ENCODE data around the gene IGHMBP2.
A peak's percentile ranks its signal among the peaks of the same experiment; 100 is the strongest.

The IGHMBP2 gene

DNA sequence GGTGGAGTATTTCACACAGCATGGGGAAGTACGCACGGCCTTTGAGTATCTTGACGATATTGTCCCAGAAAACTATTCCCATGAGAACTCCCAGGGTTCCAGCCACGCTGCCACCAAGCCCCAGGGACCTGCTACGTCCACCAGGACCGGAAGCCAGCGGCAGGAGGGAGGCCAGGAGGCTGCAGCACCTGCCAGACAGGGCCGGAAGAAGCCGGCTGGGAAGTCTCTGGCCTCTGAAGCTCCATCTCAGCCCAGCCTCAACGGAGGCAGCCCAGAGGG, 32.6 kb downstream of the IGHMBP2 start:
- TF ChIP-seq POLR2A (IDR thresholded peaks at IDR 0.05; ENCODE audit: low read depth, low read length), result no peak
- no peak for DNase-seq (ENCODE audit: insufficient read length, low spot score)
- no peak for FAIRE-seq

DNA sequence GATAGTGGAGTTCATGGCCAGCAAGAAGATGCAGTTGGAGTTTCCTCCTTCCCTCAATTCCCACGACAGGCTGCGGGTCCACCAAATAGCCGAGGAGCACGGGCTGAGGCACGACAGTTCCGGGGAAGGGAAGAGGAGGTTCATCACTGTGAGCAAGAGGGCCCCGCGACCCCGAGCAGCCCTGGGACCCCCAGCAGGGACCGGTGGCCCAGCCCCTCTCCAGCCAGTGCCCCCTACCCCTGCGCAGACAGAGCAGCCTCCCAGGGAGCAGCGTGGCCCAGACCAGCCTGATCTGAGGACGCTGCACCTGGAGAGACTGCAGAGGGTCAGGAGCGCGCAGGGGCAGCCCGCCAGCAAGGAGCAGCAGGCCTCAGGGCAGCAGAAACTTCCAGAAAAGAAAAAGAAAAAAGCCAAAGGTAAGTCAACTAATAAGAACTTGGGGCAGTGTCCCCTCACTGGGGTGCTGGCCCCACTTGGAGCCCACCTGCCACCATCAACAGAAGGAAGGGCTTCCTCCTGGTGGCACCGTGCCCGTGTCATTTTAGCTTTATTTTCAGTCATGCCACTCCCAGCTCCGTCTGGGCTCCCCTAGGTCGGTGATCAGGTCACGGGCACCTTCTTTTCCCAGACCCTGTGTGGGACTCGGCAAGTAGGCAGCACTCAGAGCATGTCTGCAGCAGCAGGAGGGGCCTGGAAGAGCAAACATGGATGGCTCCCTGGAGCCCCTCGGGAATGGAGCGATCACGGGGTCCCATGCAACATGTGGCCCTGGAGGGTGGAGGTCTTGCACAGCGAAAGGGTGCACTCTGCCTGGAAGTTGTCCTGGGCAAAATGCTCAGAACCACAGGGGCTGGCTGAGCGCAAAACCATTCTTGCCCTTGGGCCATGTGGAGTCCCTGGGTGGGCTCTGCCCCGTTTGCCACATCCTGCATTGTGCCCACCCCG, 33.3 kb downstream of the IGHMBP2 start:
- no peak for TF ChIP-seq POLR2A (IDR thresholded peaks at IDR 0.05; ENCODE audit: low read depth, low read length)
- FAIRE-seq, result no peak
- no peak for DNase-seq (ENCODE audit: insufficient read length, low spot score)

- FAIRE-seq, result no peak
- TF ChIP-seq POLR2A (IDR thresholded peaks at IDR 0.05; ENCODE audit: low read depth, low read length), result no peak
Measured at GRCh38 chr11:68938088-68938487, 34.4 kb downstream of the IGHMBP2 start.

DNA sequence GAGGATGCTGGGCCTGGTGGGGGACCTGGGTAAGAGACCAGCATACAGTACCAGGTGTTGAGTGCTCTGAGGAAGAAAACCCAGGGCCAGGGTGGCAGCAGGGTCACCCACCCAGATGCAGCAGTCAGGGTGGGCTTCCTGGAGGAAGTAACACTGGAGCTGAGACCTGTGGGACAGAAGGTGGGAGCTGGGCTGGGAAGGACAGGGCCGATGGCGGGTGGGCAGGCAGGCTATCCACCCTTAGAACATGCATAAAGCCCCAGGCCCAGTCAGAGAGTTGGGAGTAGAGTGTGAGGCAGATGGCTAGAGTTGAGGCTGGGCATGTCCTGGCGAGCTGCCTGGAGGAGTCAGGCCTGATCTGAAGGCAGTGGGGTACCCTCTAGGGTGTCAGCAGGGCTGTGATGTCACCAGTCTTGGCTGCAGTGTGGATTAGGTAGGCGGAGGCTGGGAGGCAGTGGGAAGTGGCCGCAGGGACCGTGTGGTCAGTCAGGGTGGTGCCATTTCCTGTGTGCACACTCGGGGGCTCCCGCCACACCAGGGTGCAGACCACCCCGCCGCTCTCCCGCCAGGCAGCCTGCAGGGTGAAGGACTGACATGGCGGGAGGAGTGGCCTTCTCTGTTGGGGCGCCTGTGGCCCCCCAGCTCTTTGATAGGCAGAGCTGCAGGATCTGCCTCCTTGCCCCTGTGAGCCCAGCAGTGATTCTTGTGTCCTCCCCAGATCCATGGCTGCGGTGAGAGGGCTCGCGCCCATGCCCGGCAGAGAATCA, 35.3 kb downstream of the IGHMBP2 start:
- FAIRE-seq, result no peak

More at GRCh38 chr11:68938088-68938487, 34.4 kb downstream of the IGHMBP2 start:
- DNase-seq (ENCODE audit: insufficient read length, low spot score), result no peak

GRCh38 chr11:68939583-68940555, 36.2 kb downstream of the IGHMBP2 start:
- DNase-seq (ENCODE audit: insufficient read length, low spot score), result no peak
- no peak for TF ChIP-seq POLR2A (IDR thresholded peaks at IDR 0.05; ENCODE audit: low read depth, low read length)
- no peak for FAIRE-seq

More for the DNA sequence above, 35.3 kb downstream of the IGHMBP2 start:
- TF ChIP-seq POLR2A (IDR thresholded peaks at IDR 0.05; ENCODE audit: low read depth, low read length), result no peak
- DNase-seq (ENCODE audit: insufficient read length, low spot score), result no peak

DNA sequence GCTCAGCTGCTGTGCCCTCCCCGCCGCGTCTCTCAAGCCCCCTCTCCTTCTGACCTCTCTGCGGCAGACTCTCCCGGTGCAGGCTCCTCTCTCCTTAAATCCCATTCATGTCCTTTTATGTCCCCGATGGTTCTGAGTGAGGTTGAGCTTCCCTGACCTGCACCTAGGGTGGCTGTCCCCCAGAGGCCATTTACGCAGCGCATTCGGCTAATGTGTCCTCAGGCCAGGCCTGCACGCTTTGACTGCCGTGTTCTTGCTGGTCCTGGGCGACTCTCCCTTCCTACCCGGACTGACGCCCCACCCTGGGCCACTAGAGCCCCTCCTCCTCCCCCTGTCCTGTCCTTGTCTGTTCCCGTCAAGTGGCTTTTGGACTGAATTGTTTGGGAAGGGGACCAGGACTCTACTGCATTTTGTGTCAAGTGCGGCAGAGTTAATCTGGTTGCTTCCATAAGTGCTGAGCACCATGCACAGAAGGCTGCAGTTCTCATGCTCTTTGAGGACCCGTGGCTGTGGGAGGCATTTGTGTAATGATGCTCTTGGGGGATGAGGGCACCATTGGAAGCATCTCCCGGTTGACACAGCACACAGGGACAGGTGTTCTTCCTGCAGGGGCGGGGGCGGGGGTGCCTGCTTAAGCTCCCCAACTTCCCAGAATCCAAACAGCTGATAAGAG, 37.1 kb downstream of the IGHMBP2 start:
- DNase-seq (ENCODE audit: insufficient read length, low spot score) (no peak), FAIRE-seq (no peak)
- TF ChIP-seq POLR2A (IDR thresholded peaks at IDR 0.05; ENCODE audit: low read depth, low read length), result no peak

GRCh38 chr11:68941324-68942094, 37.8 kb downstream of the IGHMBP2 start:
- no peak for TF ChIP-seq POLR2A (IDR thresholded peaks at IDR 0.05; ENCODE audit: low read depth, low read length)
- no peak for FAIRE-seq
- no peak for DNase-seq (ENCODE audit: insufficient read length, low spot score)

DNA sequence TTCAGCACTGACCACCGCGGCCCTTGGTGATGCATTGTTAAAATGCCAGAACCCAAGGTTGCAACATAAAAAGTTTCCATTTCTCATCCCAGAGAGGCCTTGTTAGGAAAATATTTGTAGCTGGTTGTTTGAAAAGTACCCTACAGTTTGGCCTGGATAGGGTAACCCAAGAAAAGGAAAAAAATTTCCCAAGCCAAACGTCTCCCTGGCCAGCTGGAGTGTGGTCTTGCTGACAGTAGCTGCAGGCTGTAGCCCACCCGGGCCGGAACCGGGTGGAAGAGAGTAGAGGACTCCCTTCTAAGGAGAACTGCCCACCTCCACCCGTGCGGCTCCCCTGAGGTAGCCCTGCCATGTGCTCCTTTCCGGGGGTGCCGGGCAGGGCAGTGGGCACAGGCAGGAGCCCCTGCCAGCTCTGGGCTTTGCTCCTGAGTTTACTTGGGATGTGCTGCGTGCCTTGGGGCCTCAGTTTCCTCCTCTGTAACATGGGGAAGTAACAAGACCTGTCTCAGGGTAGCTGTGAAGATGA, 38.5 kb downstream of the IGHMBP2 start:
- no peak for FAIRE-seq
- no peak for TF ChIP-seq POLR2A (IDR thresholded peaks at IDR 0.05; ENCODE audit: low read depth, low read length)
- no peak for DNase-seq (ENCODE audit: insufficient read length, low spot score)

DNA sequence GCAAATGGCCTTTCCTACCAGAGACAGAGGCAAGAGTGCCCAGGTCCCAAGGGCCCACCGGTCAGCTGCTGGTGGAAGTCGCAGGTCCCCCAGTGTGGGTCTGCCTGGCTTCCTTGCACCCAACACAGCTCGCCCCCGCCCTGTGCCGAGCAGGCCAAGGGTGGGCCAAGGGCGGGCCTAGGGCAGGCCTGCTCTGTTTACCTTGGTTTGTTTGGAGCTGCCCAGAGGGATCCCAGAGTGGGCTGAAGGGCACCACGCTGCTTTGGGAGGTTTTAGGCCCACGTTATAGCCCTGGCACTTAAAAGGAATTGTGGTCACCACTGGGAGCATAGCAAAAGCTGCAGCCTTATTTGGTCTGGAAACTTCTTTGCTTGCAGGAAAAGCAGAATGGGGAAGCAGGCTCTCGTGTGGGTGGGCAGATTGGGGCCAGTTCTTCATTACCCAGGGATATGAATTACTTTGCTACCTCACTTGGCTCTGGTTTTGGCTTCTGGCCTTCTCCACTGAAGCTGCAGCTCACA, 39.1 kb downstream of the IGHMBP2 start:
- TF ChIP-seq POLR2A (IDR thresholded peaks at IDR 0.05; ENCODE audit: low read depth, low read length), result no peak
- FAIRE-seq (no peak), DNase-seq (ENCODE audit: insufficient read length, low spot score) (no peak)

DNA sequence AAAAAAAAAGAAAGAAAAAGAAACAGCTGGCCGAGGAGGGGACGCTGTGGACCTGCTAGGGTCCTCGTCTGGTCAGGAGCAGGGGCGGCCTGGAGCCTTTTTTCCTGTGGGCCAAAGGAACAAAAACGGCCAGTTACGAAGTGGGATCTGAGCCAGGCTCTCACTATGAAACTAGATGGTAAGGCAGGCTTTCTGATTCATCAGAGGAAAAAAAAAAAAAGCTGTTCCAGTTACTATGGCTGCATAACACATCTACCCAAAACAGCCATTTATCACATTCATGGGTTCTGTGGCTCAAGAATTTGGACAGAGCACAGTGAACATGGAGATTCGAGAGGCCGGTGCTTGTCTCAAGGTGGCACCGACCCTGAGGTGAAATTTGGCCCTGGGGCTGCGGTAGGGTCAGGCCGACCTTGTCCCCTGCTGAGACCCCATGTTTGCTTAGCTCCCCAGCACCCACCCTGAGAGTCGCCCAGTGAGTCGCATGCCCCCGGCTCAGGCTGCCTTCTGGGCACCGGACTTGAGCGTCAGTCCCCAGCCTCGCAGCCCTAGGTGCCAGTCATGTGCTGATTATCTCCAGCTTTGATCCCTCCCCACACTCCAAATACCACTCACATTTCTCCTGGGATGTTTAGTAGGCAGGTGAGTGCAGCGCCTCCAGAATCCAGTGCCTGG, 42.9 kb downstream of the IGHMBP2 start:
- no peak for FAIRE-seq
- DNase-seq (ENCODE audit: insufficient read length, low spot score), result peak; percentile 79
- no peak for TF ChIP-seq POLR2A (IDR thresholded peaks at IDR 0.05; ENCODE audit: low read depth, low read length)

GRCh38 chr11:68947151-68947550, 43.5 kb downstream of the IGHMBP2 start:
- no peak for TF ChIP-seq POLR2A (IDR thresholded peaks at IDR 0.05; ENCODE audit: low read depth, low read length)
- DNase-seq (ENCODE audit: insufficient read length, low spot score), result no peak
- FAIRE-seq, result no peak
